Measurements from ENCODE around the gene ICAM5. TPM values are rescaled to one million over a fixed set of nuclear protein-coding genes. Genes with fewer than 3 reads are reported as not detected.
A peak's percentile ranks its signal among the peaks of the same experiment; 100 is the strongest.
"Not testable (repeated sequence)": the region's sequence is repeated elsewhere in the genome, so short reads cannot be mapped to it uniquely, and the experiment has no call there.

Gene ICAM5, protein sequence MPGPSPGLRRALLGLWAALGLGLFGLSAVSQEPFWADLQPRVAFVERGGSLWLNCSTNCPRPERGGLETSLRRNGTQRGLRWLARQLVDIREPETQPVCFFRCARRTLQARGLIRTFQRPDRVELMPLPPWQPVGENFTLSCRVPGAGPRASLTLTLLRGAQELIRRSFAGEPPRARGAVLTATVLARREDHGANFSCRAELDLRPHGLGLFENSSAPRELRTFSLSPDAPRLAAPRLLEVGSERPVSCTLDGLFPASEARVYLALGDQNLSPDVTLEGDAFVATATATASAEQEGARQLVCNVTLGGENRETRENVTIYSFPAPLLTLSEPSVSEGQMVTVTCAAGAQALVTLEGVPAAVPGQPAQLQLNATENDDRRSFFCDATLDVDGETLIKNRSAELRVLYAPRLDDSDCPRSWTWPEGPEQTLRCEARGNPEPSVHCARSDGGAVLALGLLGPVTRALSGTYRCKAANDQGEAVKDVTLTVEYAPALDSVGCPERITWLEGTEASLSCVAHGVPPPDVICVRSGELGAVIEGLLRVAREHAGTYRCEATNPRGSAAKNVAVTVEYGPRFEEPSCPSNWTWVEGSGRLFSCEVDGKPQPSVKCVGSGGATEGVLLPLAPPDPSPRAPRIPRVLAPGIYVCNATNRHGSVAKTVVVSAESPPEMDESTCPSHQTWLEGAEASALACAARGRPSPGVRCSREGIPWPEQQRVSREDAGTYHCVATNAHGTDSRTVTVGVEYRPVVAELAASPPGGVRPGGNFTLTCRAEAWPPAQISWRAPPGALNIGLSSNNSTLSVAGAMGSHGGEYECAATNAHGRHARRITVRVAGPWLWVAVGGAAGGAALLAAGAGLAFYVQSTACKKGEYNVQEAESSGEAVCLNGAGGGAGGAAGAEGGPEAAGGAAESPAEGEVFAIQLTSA
- 1.8 and 2.0 TPM in 2 replicates for total RNA-seq (2014; rRNA removed)
- percentile 39 among the genes with signal in this experiment for Bru-seq, nascent RNA
- percentile 49 among the genes with signal in this experiment for BruChase-seq, experiment 1, labeled RNA remaining after a 6-hour chase
- BruChase-seq, experiment 2, labeled RNA remaining after a 2-hour chase: percentile 45 among the genes with signal in this experiment
- long read RNA-seq, partial matches to known transcripts: 17 of 25 reads
- long read RNA-seq, other reads (novel, unspliced or antisense): 8 of 25 reads

GRCh38 chr19:10289836-10290356, at the start of gene ICAM5:
Gene ICAM5 (plus strand): TSS chr19:10289952. CDS start chr19:10290044, 92 bp downstream.
- no TSS peak for BruUV-seq (replicated peaks)

GRCh38 chr19:10241826-10242449, 47.8 kb upstream of the ICAM5 start:
- H3K79me2 ChIP-seq (ENCODE audit: low read length); H3K36me3 ChIP-seq (ENCODE audit: low read depth, low read length); H4K20me1 ChIP-seq (ENCODE audit: low read length); ATAC-seq; H3K9me3 ChIP-seq (ENCODE audit: low read length); H3F3A ChIP-seq (ENCODE audit: low read length, unreplicated experiment); H3K27me3 ChIP-seq (ENCODE audit: low read length); H3K9me2 ChIP-seq (replicated peaks; ENCODE audit: low read length); BruUV-seq (replicated peaks); H3K27ac ChIP-seq (ENCODE audit: low read length); POLR2A ChIA-PET (ENCODE audit: unreplicated experiment); H3K9ac ChIP-seq (ENCODE audit: low read length); H3K4me2 ChIP-seq (ENCODE audit: low read length); intact Hi-C loops (cut with micrococcal nuclease); H2AFZ ChIP-seq (ENCODE audit: low read length); H3K4me3 ChIP-seq (ENCODE audit: low read length): not testable (repeated sequence)
- CTCF ChIA-PET: interaction anchor here (0.6 kb wide), 1 partner anchor 242 kb away, joined by 5 read pairs; no protein-coding TSS in a partner anchor
- DNase-seq: peak; percentile 40
- H3K4me1 ChIP-seq (ENCODE audit: insufficient read depth, low read length): peaks cover 26% of the 10 kb centered on the region

More at GRCh38 chr19:10289836-10290356, at the start of gene ICAM5:
- Histone ChIP-seq H2AFZ (ENCODE audit: low read length) (peak within 1 kb of the TSS; percentile 80), H3K27me3 (ENCODE audit: low read length) (peaks cover 19% of the 10 kb centered on the region; the same call in 1 of the 2 replicates), H3K4me2 (ENCODE audit: low read length) (peak within 1 kb of the TSS; percentile 95), H3K27ac (ENCODE audit: low read length) (no peak within 1 kb of the TSS), H3K4me3 (ENCODE audit: low read length) (peak within 1 kb of the TSS; percentile 69), H3K9me3 (ENCODE audit: low read length) (no peaks in the 10 kb centered on the region), H3K9ac (ENCODE audit: low read length) (no peak within 1 kb of the TSS), H3F3A (ENCODE audit: low read length, unreplicated experiment) (no peaks in the 10 kb centered on the region), H3K9me2 (replicated peaks; ENCODE audit: low read length) (no peaks in the 10 kb centered on the region), H3K79me2 (ENCODE audit: low read length) (no peaks in the 10 kb centered on the region), H3K36me3 (ENCODE audit: low read depth, low read length) (0 out of 2 replicates have a peak, but pooled peaks cover 3% of the 10 kb centered on the region), H3K4me1 (ENCODE audit: insufficient read depth, low read length) (peaks cover 29% of the 10 kb centered on the region), H4K20me1 (ENCODE audit: low read length) (no peaks in the 10 kb centered on the region)
- intact Hi-C loops (cut with micrococcal nuclease): no loop called here
- DNase-seq: peak; percentile 28
- POLR2A ChIA-PET (ENCODE audit: unreplicated experiment): interaction anchor here (0.6 kb wide), 1 partner anchor 10 kb away, joined by 3 read pairs; no protein-coding TSS in a partner anchor
- TF ChIP-seq EZH2phosphoT487 (IDR thresholded peaks at IDR 0.05; ENCODE audit: borderline replicate concordance, low read length): no peak
- TF ChIP-seq, protein P1, sequence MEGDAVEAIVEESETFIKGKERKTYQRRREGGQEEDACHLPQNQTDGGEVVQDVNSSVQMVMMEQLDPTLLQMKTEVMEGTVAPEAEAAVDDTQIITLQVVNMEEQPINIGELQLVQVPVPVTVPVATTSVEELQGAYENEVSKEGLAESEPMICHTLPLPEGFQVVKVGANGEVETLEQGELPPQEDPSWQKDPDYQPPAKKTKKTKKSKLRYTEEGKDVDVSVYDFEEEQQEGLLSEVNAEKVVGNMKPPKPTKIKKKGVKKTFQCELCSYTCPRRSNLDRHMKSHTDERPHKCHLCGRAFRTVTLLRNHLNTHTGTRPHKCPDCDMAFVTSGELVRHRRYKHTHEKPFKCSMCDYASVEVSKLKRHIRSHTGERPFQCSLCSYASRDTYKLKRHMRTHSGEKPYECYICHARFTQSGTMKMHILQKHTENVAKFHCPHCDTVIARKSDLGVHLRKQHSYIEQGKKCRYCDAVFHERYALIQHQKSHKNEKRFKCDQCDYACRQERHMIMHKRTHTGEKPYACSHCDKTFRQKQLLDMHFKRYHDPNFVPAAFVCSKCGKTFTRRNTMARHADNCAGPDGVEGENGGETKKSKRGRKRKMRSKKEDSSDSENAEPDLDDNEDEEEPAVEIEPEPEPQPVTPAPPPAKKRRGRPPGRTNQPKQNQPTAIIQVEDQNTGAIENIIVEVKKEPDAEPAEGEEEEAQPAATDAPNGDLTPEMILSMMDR (conservative IDR thresholded peaks at IDR 0.05; ENCODE audit: low read depth, low read length): no peak
- TF ChIP-seq EZH2 (IDR thresholded peaks at IDR 0.05; ENCODE audit: low read length, unreplicated experiment): no peak
- CTCF ChIA-PET: interaction anchor here (1.0 to 1.2 kb wide), 2 partner anchors 20 to 114 kb away, joined by 5 read pairs; no protein-coding TSS in a partner anchor
- peak; percentile 8 for ATAC-seq

All from PC-3 (cell line).